IMR-90 (cell line): ENCODE results near the gene ERCC1.

Experiments used
- MXI1 ChIP-seq: IDR thresholded peaks from 2 replicates; pipeline ENCODE4 v1.6.1; 2012; ENCODE audit warnings: low read depth, mild to moderate bottlenecking, low read length, moderate library complexity, borderline replicate concordance
- NFE2L2 ChIP-seq: fragments of 150-350 bp; IDR thresholded peaks from 2 replicates; pipeline ENCODE4 v1.6.1; 2016; ENCODE audit warnings: low read depth, mild to moderate bottlenecking, low read length
- POLR2A ChIP-seq: IDR thresholded peaks from 2 replicates; pipeline ENCODE4 v1.6.1; 2012; ENCODE audit warnings: mild to moderate bottlenecking, low read depth, low read length
- TF ChIP-seq, protein P1 (sequence below): conservative IDR thresholded peaks from 2 replicates; pipeline ENCODE4 v1.5.1; 2012; ENCODE audit warnings: mild to moderate bottlenecking, low read depth, low read length, improper control_type of control experiment

DNA sequence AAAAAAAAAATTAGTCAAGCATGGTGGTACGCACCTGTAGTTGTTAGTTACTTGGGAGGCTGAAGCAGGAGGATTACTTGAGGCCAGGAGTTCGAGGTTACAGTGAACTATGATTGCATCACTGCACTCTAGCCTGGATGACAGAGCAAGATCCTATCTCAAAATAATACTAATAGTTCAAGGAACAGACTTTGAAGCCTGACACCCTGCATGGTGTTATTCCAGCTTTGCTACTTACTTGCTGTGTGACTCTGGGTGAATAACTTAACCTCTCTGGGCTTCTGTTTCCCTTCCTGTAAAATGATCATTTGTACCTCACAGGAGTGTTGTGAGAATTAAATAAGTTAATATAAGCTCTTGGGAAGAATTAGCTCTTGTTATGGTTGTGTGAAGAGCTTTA is 40.6 kb upstream of the ERCC1 start:
- TF ChIP-seq, protein P1, sequence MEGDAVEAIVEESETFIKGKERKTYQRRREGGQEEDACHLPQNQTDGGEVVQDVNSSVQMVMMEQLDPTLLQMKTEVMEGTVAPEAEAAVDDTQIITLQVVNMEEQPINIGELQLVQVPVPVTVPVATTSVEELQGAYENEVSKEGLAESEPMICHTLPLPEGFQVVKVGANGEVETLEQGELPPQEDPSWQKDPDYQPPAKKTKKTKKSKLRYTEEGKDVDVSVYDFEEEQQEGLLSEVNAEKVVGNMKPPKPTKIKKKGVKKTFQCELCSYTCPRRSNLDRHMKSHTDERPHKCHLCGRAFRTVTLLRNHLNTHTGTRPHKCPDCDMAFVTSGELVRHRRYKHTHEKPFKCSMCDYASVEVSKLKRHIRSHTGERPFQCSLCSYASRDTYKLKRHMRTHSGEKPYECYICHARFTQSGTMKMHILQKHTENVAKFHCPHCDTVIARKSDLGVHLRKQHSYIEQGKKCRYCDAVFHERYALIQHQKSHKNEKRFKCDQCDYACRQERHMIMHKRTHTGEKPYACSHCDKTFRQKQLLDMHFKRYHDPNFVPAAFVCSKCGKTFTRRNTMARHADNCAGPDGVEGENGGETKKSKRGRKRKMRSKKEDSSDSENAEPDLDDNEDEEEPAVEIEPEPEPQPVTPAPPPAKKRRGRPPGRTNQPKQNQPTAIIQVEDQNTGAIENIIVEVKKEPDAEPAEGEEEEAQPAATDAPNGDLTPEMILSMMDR, result no peak
- no peak for TF ChIP-seq NFE2L2
- TF ChIP-seq POLR2A, result no peak
- no peak for TF ChIP-seq MXI1
